COLO829 (cell line): ENCODE data around the gene CSNK1G3.
"Not testable (repeated sequence)": the region's sequence is repeated elsewhere in the genome, so short reads cannot be mapped to it uniquely, and the experiment has no call there.

ENCODE experiments used
- DNase-seq: peaks from one replicate; pipeline ENCODE4 v3.0.0; 2012; ENCODE audit warnings: low spot score

CSNK1G3 gene

GRCh38 chr5:123559434-123559775 lies 47.4 kb downstream of the CSNK1G3 start:
- no peak for DNase-seq

- DNase-seq, result no peak
These were observed 49.3 kb downstream of the CSNK1G3 start for GRCh38 chr5:123561230-123561629.

GRCh38 chr5:123571927-123572326 lies 60.0 kb downstream of the CSNK1G3 start:
- no peak for DNase-seq

- DNase-seq, result no peak
These were observed 66.4 kb downstream of the CSNK1G3 start for GRCh38 chr5:123578390-123578789.

GRCh38 chr5:123579410-123579809 lies 67.4 kb downstream of the CSNK1G3 start:
- no peak for DNase-seq

GRCh38 chr5:123582550-123583285 lies 70.7 kb downstream of the CSNK1G3 start:
- DNase-seq, result no peak

GRCh38 chr5:123585871-123586270 lies 73.9 kb downstream of the CSNK1G3 start:
- no peak for DNase-seq

GRCh38 chr5:123594434-123594833 lies 82.5 kb downstream of the CSNK1G3 start:
- DNase-seq, result no peak

GRCh38 chr5:123597018-123597417 lies 85.0 kb downstream of the CSNK1G3 start:
- DNase-seq, result no peak

GRCh38 chr5:123598028-123598689 lies 86.2 kb downstream of the CSNK1G3 start:
- no peak for DNase-seq

- DNase-seq, result no peak
These were observed 87.2 kb downstream of the CSNK1G3 start for GRCh38 chr5:123599171-123599570.

- no peak for DNase-seq
These were observed 89.6 kb downstream of the CSNK1G3 start for GRCh38 chr5:123601610-123602009.

- no peak for DNase-seq
These were observed 93.8 kb downstream of the CSNK1G3 start for GRCh38 chr5:123605822-123606221.

GRCh38 chr5:123610209-123610608 lies 98.2 kb downstream of the CSNK1G3 start:
- DNase-seq, result no peak

- peak; percentile 27 for DNase-seq
These were observed 98.9 kb downstream of the CSNK1G3 start for GRCh38 chr5:123610665-123611405.

GRCh38 chr5:123611406-123611709 lies 99.4 kb downstream of the CSNK1G3 start:
- no peak for DNase-seq

- peak; percentile 57 for DNase-seq
These were observed 105.6 kb downstream of the CSNK1G3 start for GRCh38 chr5:123617561-123617960.

- no peak for DNase-seq
These were observed 114.1 kb downstream of the CSNK1G3 start for GRCh38 chr5:123626051-123626450.

GRCh38 chr5:123628860-123629544 lies 117.0 kb downstream of the CSNK1G3 start:
- DNase-seq, result no peak

- DNase-seq, result no peak
These were observed 124.0 kb downstream of the CSNK1G3 start for GRCh38 chr5:123636006-123636405.

- not testable (repeated sequence) for DNase-seq
These were observed 125.1 kb downstream of the CSNK1G3 start for GRCh38 chr5:123637028-123637427.

- no peak for DNase-seq
These were observed 127.3 kb downstream of the CSNK1G3 start for GRCh38 chr5:123639244-123639643.
